Occipital lobe (tissue), 2 donors: Measurements from ENCODE around the gene HYCC2. TPM values are rescaled to one million over a fixed set of nuclear protein-coding genes. Genes with fewer than 3 reads are reported as not detected.
"Not testable (repeated sequence)": the region's sequence is repeated elsewhere in the genome, so short reads cannot be mapped to it uniquely, and the experiment has no call there.

Source experiments
- DNase-seq: peaks from one replicate; lab custom pipeline; 2025; lab: John Stamatoyannopoulos, UW
- total RNA-seq: library from RNA; depleted of rRNA; stranded (reverse); fragments of >200 nt; gene quantifications from one replicate; pipeline ENCODE4 v1.2.3, GENCODE V29; 2014

Gene HYCC2
- total RNA-seq, 1 donor from 2014 or later = 54.4 TPM

DNA sequence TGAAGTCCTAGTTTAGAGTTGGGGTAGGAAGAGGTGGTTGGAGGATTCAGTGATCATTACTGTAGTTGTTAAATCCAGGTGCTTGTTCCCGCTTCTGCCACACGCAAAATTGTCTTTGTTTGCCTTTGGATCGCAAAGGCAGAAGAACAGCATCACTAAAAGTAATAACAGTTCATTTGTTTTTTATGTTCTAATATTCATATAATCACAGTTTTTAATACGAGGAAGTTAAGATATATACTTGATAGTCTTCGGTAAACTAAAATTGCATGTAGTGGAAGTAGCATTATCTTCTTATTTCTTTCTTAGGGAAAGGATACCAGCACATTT is 695 bp upstream of the HYCC2 start:
- no peak for DNase-seq

DNA sequence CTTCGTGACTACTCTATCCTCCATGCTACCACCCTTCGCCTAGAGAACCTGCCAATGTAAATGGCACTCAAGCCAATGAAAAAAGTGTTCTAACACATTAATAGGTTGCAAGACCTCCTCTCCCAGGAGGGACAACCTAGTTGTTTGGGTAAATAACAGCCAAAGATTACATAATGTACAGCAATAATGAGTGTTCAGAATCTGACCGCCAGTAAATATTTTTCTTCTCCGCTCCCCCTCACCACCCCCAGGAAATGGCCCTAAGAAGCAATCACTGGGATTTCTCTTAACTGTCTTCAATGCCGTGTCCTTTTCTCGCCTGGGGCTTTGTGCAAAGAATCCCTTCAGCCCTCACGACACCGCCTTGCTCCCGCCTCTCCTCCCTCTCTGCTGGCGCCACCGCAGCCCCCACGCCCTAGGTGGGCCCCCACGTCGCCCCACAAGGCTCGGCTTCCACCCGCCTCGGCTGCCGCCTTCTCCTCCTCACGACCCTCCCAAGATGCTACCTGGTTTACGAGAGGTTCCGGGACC is 458 bp downstream of the HYCC2 start:
- DNase-seq = no peak

DNA sequence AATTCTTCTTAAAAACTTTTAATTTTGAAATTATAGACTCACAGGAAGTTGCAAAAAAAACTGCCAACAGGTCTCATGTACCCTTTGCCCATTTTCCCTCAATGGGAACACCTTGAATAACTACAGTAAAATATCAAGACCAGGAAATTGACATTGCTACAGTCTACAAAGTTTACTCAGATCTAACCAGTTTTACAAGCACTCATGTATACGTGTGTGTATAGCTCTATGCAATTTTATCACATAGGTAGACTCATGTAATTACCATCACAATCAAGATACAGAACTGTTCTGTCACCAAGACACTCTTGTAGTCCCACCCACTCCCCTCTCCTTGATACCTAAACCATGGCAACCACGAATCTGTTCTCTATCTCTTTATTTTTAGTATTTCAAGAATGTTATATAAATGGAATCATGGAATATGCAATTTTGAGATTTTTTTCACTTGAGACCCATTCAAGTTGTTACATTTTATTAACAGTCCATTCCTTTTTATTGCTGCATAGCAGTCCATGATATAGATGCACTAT is 6.6 kb downstream of the HYCC2 start:
- no peak for DNase-seq

DNA sequence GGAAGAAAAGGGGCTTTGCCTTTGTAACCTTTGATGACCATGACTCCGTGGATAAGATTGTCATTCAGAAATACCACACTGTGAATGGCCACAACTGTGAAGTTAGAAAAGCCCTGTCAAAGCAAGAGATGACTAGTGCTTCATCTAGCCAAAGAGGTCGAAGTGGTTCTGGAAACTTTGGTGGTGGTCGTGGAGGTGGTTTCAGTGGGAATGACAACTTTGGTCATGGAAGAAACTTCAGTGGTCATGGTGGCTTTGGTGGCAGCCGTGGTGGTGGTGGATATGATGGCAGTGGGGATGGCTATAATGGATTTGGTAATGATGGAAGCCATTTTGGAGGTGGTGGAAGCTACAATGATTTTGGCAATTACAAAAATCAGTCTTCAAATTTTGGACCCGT is 8.0 kb downstream of the HYCC2 start:
- not testable (repeated sequence) for DNase-seq

DNA sequence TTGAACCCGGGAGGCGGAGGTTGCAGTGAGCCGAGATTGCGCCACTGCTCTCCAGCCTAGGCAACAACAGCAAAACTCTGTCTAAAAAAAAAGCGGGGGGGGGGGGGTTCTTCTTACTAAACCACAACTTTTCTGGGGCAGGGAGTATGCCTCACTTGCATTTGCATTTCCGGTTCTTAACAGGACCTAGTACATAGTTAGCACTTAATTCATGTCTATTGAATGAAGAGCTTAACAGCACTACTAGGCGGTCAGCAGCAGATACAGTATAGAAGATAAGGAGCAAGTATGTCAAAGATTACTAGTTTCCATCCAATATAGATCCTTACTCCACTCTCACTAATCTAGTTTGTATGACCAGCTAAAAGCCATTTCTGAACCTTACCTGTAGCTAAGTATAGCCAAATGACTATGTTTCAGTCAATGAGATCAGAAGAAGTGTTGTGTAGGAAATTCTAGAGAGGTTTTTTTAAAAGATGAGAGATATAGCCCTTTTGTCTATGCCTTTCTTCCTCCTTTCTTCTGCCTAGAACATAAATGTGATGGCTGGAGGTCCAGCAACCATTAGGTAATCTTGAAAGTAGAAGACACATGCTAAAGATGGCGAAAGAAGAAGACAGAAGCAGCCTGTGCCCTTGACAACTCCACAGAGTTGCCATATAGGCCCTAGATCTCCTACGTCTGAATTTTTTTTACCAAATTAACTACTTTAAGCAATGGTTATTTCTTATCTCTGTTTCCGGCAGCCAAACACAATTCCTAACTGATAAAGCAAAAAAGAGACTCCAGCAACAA is 11.3 kb downstream of the HYCC2 start:
- no peak for DNase-seq

DNA sequence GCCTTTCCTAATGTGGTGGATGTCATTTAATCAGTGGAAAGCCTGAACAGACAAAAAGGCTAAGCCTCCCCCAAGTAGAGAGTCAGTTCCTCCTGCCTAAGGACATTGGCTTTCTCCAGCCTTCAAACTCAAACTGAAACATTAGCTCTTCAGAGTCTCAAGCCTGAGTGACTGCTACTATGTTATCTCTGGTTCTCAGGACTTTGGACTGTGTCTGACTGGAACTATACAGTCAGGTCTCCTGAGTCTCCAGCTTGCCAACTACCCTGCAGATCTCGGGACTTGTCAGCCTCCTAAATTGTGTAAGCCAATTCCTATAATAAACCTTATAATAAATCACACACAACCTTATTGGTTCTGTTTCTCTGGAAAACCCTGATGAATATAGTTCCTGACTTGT is 12.6 kb downstream of the HYCC2 start:
- DNase-seq = no peak

DNA sequence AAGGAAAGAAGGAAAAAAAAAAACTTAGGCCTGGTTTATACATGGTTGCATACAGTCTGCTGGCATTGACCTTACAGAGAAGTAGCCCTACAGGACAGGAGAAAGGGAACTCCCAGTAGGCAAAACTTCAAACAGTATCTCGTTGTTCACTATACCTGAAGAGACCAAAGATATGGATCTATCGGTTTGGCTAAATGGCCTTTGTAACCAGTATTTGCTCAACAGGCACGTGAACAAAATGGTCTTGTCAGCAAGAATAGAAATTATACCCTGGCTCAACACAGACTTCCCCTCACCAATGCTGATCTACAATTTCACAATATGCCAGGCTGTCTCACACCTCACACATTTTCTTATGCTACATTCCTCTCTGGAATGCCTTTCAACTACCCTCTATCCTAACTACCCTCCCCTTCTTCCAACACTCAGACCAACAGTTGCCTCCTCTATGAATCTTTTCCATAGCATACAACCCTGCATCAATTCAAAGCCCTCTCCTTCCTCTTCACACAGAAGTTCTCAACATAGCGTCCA is 13.7 kb downstream of the HYCC2 start:
- DNase-seq = no peak

DNA sequence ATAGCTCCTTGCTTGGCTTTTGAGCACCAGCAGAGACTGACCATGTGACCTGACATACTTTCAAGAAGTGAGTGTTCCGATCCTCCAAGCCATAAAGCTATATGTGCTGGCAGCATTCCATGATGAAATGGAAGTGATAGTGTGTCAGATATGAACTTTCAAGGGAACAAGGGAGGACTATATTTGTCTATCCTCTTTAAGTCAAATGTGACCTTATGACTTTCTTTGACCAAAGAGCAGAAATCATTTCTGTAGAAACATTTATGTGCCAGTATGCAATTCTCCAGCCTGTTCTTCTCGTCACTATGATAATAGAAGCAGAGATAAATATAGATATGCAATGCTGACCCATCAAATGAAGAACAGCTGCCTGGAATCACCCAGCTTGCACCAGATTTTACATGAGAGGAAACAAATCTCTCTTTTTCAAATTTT is 14.4 kb downstream of the HYCC2 start:
- DNase-seq = no peak

DNA sequence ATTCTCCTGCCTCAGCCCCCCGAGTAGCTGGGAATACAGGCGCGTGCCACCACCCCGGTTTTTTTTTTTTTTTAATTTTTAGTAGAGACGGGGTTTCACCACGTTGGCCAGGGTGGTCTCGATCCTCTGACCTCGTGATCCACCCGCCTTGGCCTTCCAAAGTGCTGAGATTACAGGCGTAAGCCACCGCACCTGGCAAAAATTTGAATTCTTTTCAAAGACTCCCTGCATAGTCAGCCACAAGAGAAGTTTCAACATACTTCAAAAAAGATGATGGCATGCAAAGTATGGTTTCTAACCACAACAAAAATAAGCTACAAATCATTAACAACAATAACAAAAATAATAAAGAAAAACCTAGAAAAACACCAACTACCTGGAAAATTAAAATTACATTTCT is 22.0 kb downstream of the HYCC2 start:
- no peak for DNase-seq

DNA sequence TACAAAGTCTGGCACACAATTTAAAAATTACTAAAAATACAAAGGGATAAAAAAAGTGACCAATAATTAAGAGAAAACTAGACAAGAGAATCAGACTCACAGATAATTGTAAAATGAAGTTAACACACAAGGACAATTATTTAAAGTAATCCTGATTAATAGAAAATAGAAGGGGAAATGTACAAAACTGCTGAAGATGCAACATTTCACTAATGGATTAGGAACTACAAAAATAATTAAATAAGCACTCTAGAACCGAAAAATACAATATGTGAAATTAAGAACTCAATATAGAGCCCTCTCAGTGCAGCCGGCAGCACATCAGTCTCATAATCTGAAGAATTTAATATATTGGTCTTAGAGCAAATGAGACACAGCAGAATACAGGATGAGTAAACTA is 24.6 kb downstream of the HYCC2 start:
- no peak for DNase-seq

DNA sequence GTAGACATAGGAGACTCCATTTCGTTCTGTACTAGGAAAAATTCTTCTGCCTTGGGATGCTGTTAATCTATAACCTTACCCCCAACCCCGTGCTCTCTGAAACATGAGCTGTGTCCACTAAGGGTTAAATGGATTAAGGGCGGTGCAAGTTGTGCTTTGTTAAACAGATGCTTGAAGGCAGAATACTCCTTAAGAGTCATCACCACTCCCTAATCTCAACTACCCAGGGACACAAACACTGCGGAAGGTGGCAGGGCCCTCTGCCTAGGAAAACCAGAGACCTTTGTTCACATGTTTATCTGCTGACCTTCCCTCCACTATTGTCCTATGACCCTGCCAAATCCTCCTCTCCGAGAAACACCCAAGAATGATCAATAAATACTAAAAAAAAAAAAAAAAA is 28.4 kb downstream of the HYCC2 start:
- not testable (repeated sequence) for DNase-seq

DNA sequence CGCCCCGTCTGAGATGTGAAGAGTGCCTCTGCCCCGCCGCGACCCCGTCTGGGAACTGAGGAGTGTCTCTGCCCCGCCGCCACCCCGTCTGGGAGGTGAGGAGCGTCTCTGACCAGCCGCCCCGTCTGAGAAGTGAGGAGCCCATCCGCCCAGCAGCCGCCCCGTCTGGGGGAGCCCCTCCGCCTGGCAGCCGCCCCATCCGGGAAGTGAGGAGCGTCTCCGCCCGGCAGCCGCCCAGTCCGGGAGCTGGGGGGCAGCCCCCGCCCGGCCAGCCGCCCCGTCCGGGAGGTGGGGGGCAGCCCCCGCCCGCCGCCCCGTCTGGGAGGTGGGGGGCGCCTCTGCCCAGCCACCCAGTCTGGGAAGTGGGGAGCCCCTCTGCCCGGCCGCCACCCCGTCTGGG is 29.0 kb downstream of the HYCC2 start:
- DNase-seq = not testable (repeated sequence)

DNA sequence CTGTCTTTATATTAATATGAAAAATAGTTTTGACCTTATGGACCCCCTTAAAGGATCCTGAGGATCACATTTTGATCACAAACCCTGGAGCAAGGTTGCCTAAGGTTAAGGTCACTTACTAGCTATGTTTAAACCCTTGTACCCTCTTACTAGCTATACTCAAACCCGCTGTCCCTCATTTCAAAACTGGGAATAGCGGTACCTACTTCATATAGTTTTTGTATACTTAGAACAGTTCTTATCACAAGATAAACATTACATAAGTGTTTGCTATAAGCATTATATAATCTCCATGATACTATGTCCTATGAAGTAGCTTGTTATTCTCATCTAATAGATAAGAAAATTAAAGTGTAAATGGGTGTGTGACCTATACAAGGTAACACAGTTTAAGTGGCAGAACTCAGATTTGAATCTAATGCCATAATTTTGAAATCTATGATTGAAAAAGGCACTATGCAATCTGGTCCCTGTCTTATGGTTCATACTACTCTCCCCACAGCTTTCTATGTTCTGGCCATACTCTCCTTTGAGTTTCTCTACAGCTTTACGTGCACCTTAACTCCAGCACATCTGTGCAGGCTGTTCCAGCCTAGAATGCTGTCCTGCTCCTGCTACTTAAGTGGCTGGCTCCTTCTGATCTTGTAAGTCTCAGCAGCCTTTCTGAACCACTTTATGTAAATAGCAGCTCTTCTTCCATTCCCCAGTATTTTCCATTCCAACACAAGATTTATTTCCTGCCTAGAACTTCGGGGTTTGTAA is 30.4 kb downstream of the HYCC2 start:
- no peak for DNase-seq

DNA sequence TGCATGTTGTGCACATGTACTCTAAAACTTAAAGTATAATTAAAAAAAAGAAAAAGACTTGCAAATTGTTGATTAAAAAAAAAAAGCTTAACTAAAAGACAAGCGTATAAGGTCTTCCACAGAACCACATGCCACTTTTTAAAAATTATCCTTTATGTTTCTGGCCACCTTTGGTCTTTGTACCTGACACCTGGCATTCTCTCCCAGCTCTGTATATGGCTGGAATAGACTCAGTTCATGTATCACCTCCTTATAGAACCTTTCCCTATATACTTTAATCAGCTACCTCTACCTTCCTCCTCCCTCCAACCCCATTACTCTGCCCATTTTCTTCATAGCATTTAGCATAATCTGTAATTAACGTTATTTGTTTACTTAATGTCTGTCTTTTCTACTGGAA is 32.6 kb downstream of the HYCC2 start:
- DNase-seq = no peak

DNA sequence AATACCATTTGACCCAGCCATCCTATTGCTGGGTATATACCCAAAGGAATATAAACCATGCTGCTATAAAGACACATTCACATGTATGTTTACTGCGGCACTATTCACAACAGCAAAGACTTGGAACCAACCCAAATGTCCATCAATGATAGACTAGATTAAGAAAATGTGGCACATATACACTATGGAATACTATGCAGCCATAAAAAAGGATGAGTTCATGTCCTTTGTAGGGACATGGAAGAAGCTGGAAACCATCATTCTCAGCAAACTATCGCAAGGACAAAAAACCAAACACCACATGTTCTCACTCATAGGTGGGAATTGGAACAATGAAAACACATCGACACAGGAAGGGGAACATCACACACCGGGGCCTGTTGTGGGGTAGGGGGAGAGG is 33.1 kb downstream of the HYCC2 start:
- DNase-seq = not testable (repeated sequence)

DNA sequence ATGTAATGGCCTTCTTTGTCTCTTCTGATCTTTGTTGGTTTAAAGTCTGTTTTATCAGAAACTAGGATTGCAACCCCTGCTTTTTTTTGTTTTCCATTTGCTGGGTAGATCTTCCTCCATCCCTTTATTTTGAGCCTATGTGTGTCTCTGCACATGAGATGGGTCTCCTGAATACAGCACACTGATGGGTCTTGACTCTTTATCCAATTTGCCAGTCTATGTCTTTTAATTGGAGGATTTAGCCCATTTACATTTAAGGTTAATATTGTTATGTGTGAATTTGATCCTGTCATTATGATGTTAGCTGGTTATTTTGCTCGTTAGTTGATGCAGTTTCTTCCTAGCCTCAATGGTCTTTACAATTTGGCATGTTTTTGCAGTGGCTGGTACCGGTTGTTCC is 37.1 kb downstream of the HYCC2 start:
- DNase-seq = not testable (repeated sequence)

DNA sequence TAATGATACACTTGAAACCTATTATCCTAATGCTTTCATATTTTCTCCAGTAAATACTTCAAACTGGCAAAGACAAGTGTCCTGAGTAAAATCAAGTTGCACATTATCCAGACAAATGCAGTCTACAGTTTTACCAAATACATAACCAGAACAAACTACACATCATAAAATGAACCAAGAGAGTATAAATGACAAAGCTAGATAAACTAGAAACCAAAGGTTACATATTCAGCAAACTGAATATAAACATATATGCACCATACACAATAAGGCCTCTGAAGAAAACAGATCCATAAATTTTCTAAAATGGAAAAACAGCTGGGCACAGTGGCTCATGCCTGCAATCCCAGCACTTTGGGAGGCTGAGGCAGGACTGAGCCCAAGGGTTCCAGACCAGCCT is 47.0 kb downstream of the HYCC2 start:
- DNase-seq = no peak

DNA sequence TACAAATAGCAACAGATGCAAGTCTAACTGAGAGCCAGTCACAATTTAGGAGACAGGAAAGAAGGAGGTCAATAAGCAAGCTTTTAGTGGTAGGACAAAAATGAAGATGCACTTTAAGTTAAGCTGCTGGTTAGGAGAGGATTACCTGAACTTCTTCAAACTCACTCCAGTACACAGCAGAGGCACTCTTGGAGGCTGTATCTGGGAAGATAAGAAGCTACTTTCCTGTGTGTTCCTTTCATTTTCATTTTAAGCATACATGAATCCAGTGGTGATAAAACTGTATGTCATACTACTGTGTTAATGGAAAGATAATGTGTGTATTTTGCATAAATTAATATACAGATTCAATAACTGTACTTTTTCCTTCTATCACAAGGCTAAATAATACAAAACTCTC is 49.6 kb downstream of the HYCC2 start:
- no peak for DNase-seq
